ENCODE measurements around the gene KLK3.

- TF ChIP-seq CHCHD3 (CRISPR knock-in tag; IDR thresholded peaks at IDR 0.05) (no peak), PATZ1 (CRISPR knock-in tag; IDR thresholded peaks at IDR 0.05) (no peak), GABPA (IDR thresholded peaks at IDR 0.05; ENCODE audit: low read depth, low read length) (no peak), GABPA (CRISPR knock-in tag; IDR thresholded peaks at IDR 0.05; ENCODE audit: low read depth) (no peak), TAF1 (CRISPR knock-in tag; IDR thresholded peaks at IDR 0.05) (no peak), BCL6 (CRISPR knock-in tag; IDR thresholded peaks at IDR 0.05) (no peak), ZNF232 (CRISPR knock-in tag; IDR thresholded peaks at IDR 0.05; ENCODE audit: borderline replicate concordance) (no peak), XBP1 (CRISPR knock-in tag; IDR thresholded peaks at IDR 0.05) (no peak), MAFF (IDR thresholded peaks at IDR 0.05; ENCODE audit: low read depth, low read length) (no peak), ZNF274 (CRISPR knock-in tag; IDR thresholded peaks at IDR 0.05) (no peak)
These were observed 17.4 kb upstream of the KLK3 start for GRCh38 chr19:50837300-50837699.

All from HepG2 (cell line).